Measurements from ENCODE around the gene NDUFAF4. TPM values are rescaled to one million over a fixed set of nuclear protein-coding genes. Genes with fewer than 3 reads are reported as not detected.

Gene NDUFAF4
- polyA plus RNA-seq (2012; ENCODE audit: insufficient read length, low read depth), result 70.5 TPM

DNA sequence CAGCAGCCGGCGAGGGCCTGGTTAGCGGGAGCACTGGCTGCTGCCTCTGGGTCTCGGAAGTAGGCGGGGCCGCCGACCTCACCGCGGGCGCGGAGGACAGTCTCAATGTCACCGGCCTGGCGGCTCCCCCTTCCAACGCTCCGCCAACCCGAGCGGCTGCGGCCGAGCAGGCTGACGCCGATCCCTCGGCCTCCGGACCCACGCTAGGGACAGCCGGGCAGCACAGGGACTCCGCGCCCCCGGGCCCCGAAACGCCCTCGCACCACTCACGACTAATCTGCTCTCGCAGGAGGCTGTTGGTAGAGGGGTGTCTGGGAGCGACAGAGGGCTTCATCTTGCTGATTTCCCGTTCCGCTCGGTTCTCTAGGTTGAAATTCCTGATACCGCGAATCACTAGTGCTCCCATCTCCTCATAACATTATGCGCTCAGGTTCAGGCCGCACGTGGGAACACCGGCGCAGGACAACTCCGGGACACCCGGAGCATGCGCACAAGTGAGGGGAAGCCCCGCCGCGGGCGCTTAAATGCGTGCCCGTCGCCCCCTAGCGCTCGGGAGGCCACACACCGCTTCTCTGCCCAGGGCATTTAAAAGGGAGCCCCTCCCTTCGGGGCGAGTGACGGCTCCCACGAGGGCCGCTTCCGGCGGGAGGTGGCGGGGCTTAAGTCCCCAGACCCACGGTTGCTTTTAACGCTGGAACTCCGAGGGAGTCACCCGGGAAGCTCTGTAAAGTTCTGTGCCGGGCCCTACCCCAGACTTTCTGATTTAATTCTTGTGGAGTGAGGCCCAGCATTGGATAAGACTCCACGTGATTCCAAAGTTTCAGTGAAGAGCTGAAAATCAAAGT lies at the start of gene NDUFAF4:
NDUFAF4 (minus strand) TSS at position 496 of the 845 bp plus-strand sequence; CDS start at position 406, 90 bp downstream.
- peak; percentile 27 for TF ChIP-seq FOXP2 (optimal IDR thresholded peaks at IDR 0.05; ENCODE audit: borderline replicate concordance, extremely low read depth, extremely low read length, insufficient read depth)
- TF ChIP-seq, protein P1, sequence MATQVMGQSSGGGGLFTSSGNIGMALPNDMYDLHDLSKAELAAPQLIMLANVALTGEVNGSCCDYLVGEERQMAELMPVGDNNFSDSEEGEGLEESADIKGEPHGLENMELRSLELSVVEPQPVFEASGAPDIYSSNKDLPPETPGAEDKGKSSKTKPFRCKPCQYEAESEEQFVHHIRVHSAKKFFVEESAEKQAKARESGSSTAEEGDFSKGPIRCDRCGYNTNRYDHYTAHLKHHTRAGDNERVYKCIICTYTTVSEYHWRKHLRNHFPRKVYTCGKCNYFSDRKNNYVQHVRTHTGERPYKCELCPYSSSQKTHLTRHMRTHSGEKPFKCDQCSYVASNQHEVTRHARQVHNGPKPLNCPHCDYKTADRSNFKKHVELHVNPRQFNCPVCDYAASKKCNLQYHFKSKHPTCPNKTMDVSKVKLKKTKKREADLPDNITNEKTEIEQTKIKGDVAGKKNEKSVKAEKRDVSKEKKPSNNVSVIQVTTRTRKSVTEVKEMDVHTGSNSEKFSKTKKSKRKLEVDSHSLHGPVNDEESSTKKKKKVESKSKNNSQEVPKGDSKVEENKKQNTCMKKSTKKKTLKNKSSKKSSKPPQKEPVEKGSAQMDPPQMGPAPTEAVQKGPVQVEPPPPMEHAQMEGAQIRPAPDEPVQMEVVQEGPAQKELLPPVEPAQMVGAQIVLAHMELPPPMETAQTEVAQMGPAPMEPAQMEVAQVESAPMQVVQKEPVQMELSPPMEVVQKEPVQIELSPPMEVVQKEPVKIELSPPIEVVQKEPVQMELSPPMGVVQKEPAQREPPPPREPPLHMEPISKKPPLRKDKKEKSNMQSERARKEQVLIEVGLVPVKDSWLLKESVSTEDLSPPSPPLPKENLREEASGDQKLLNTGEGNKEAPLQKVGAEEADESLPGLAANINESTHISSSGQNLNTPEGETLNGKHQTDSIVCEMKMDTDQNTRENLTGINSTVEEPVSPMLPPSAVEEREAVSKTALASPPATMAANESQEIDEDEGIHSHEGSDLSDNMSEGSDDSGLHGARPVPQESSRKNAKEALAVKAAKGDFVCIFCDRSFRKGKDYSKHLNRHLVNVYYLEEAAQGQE (IDR thresholded peaks at IDR 0.05; ENCODE audit: insufficient read depth in 1 of 2, low read depth in 2 of 2, low read length in 2 of 2), result no peak
- TF ChIP-seq POLR2AphosphoS5 (IDR thresholded peaks at IDR 0.05; ENCODE audit: low read depth, low read length), result peak; percentile 92
- peak; percentile 81; the same call in 1 of the 2 replicates for TF ChIP-seq SIN3A (IDR thresholded peaks at IDR 0.05; ENCODE audit: borderline replicate concordance, insufficient read depth, low read length)
- TF ChIP-seq TAF1 (IDR thresholded peaks at IDR 0.05; ENCODE audit: borderline replicate concordance, insufficient read depth, low read length), result peak; percentile 77

DNA sequence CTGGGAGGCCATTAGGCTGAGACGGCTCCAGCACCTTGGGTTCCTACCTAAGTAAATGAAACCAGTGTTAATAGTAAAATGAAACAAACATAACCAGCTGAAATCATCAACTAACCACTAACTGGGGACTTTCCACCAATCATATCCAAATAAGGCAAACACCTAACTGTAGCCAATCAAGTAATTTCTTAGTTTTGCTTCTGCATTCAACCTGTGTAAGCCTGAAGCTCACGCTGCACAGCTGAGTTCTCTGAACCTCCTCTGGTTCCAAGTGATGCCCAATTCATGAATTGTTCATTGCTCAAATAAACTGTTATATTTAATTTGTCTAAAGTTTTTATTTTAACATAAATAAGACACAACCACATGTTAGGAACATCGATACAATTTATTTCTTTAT lies 49.4 kb upstream of the NDUFAF4 start:
- TF ChIP-seq POLR2AphosphoS5 (IDR thresholded peaks at IDR 0.05; ENCODE audit: low read depth, low read length), result no peak
- TF ChIP-seq, protein P1 (IDR thresholded peaks at IDR 0.05; ENCODE audit: insufficient read depth in 1 of 2, low read depth in 2 of 2, low read length in 2 of 2), result no peak

DNA sequence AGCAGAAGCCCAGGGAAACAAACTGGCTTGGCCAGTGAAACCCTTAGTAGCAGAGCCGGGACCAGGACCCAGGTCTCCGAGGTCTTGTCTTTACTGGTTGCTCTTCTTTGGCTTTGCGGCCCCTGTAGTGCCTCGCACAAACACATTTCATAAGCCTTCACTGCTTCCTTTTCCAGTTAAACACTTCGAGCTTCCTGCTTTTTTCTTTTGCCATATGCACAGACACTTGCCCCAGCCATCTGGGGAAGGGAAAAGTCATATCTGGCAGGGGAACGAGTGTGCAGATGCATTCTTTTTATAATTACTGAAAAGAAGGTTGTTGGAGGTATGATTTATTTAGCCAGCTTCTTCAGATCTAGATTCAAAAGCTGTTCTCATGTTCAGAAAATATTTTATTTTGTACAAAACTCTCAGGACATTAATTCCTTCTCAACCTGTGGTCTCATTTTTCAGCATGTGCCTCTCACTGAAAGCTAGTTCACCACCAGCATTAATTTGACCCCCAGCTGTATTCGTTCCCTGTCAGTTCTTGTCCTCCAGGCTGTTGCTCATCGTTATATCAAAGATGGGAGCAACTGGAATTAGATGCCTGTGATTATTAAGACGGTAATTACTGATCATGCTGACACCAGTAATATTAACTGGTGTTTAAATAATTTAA lies 46.0 kb upstream of the NDUFAF4 start:
- TF ChIP-seq, protein P1 (IDR thresholded peaks at IDR 0.05; ENCODE audit: insufficient read depth in 1 of 2, low read depth in 2 of 2, low read length in 2 of 2), result no peak
- TF ChIP-seq POLR2AphosphoS5 (IDR thresholded peaks at IDR 0.05; ENCODE audit: low read depth, low read length) (no peak), FOXP2 (optimal IDR thresholded peaks at IDR 0.05; ENCODE audit: borderline replicate concordance, extremely low read depth, extremely low read length, insufficient read depth) (no peak), TAF1 (IDR thresholded peaks at IDR 0.05; ENCODE audit: borderline replicate concordance, insufficient read depth, low read length) (no peak), SIN3A (IDR thresholded peaks at IDR 0.05; ENCODE audit: borderline replicate concordance, insufficient read depth, low read length) (no peak)

DNA sequence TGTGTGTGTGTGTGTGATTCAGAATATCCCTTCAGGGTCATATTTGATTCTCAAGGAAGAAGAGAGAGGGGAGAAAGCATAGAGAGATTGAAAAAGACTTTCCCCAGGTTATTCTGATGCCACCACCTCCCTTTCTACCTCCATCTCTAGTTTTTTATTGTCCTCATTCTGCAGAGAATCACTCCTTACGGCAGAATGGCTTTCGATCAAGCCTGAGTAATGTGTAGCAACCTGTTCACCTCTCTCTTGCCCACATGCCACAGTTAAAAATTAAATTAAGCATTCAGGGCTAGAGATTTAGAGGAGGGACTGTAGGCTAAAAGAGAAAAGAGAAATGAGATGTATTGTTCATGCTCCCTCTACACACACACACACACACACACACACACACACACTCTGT lies 45.0 kb upstream of the NDUFAF4 start:
- TF ChIP-seq TAF1 (IDR thresholded peaks at IDR 0.05; ENCODE audit: borderline replicate concordance, insufficient read depth, low read length) (no peak), POLR2AphosphoS5 (IDR thresholded peaks at IDR 0.05; ENCODE audit: low read depth, low read length) (no peak), SIN3A (IDR thresholded peaks at IDR 0.05; ENCODE audit: borderline replicate concordance, insufficient read depth, low read length) (no peak), FOXP2 (optimal IDR thresholded peaks at IDR 0.05; ENCODE audit: borderline replicate concordance, extremely low read depth, extremely low read length, insufficient read depth) (no peak)
- TF ChIP-seq, protein P1 (IDR thresholded peaks at IDR 0.05; ENCODE audit: insufficient read depth in 1 of 2, low read depth in 2 of 2, low read length in 2 of 2), result no peak
